PC-9 (cell line): ENCODE results near the gene ZCRB1. TPM values are rescaled to one million over a fixed set of nuclear protein-coding genes. Genes with fewer than 3 reads are reported as not detected.
A peak's percentile ranks its signal among the peaks of the same experiment; 100 is the strongest.

Experiments
- BruUV-seq: library from RNA; stranded (reverse); fragments of 400-500 nt; replicated peaks from 2 replicates; lab custom pipeline; 2021; lab: Mats Ljungman, UMichigan
- CTCF ChIA-PET: fragments of 300-600 bp; sonication (Branson Sonifier 250); formaldehyde crosslinking; loops from one replicate; lab custom pipeline; 2022; ENCODE audit warnings: antibody characterized with exemption; lab: Charles Lee
- POLR2A ChIA-PET: fragments of 300-600 bp; sonication (Branson Sonifier 250); formaldehyde crosslinking; loops from one replicate; lab custom pipeline; 2022; ENCODE audit warnings: antibody characterized with exemption; ENCODE audit not compliant: unreplicated experiment; lab: Charles Lee
- DNase-seq, 2 experiments: peaks; one replicate each; pipeline versions ENCODE4 v3.0.0 to v3.0.0-alpha.2; 2015 to 2022; ENCODE audit warnings: mixed read lengths in 1 of 2
- H2AFZ ChIP-seq: fragments of 200-600 bp; sonication (generic); 2 replicates; pipeline ENCODE4 v1.8.1; 2017; ENCODE audit warnings: antibody characterized with exemption
- H3F3A ChIP-seq: fragments of 200-600 bp; sonication (generic); 2 replicates; pipeline ENCODE4 v1.8.1; 2017; ENCODE audit warnings: antibody characterized with exemption, mild to moderate bottlenecking, low read depth; ENCODE audit not compliant: insufficient read depth
- H3K27ac ChIP-seq: fragments of 200-600 bp; sonication (generic); 2 replicates; pipeline ENCODE4 v1.6.1; 2016; ENCODE audit warnings: mixed run types
- H3K27me3 ChIP-seq: fragments of 200-600 bp; sonication (generic); 2 replicates; pipeline ENCODE4 v1.6.1; 2016; ENCODE audit warnings: low read depth, mixed run types; ENCODE audit not compliant: insufficient read depth
- H3K36me3 ChIP-seq: fragments of 200-600 bp; sonication (generic); 2 replicates; pipeline ENCODE4 v1.6.1; 2016; ENCODE audit warnings: low read depth, mixed run types
- H3K4me1 ChIP-seq: fragments of 200-600 bp; sonication (generic); replicated peaks from 2 replicates; pipeline ENCODE4 v1.6.1; 2016; ENCODE audit warnings: mixed run types; ENCODE audit not compliant: insufficient read depth
- H3K4me2 ChIP-seq: fragments of 200-600 bp; sonication (generic); 2 replicates; pipeline ENCODE4 v1.6.1; 2017; ENCODE audit warnings: mixed run types
- H3K4me3 ChIP-seq: fragments of 200-600 bp; sonication (generic); 2 replicates; pipeline ENCODE4 v1.6.1; 2016; ENCODE audit warnings: mixed run types
- H3K79me2 ChIP-seq: fragments of 200-600 bp; sonication (generic); 2 replicates; pipeline ENCODE4 v1.6.1; 2017; ENCODE audit warnings: low read depth, mixed run types
- H3K9me2 ChIP-seq: fragments of 200-600 bp; sonication (generic); 2 replicates; pipeline ENCODE4 v1.8.1; 2017; ENCODE audit warnings: mild to moderate bottlenecking; ENCODE audit not compliant: insufficient read depth
- H3K9me3 ChIP-seq: fragments of 200-600 bp; sonication (generic); 2 replicates; pipeline ENCODE4 v1.8.1; 2016; ENCODE audit warnings: low read depth; ENCODE audit not compliant: insufficient read depth
- H4K20me1 ChIP-seq: fragments of 200-600 bp; sonication (generic); 2 replicates; pipeline ENCODE4 v1.8.1; 2017; ENCODE audit not compliant: insufficient read depth
- CTCF ChIP-seq: fragments of 200-600 bp; sonication (generic); conservative IDR thresholded peaks from 2 replicates; pipeline ENCODE4 v1.6.1; 2017; ENCODE audit warnings: mixed run types, antibody characterized with exemption, mild to moderate bottlenecking, moderate library complexity
- EZH2 ChIP-seq: fragments of 200-600 bp; sonication (generic); IDR thresholded peaks from 2 replicates; pipeline ENCODE4 v1.8.0; 2017; ENCODE audit warnings: antibody characterized with exemption, low read depth
- intact Hi-C: fragments of 100-400 bp; cut with micrococcal nuclease; formaldehyde crosslinking; loops from one replicate; pipeline ENCODE4 v1.10.0; 2022; ENCODE audit not compliant: unreplicated experiment
- total RNA-seq: library from RNA; stranded (reverse); gene quantifications from 2 replicates; pipeline ENCODE4 v1.2.3, GENCODE V29; 2021

Gene ZCRB1
- total RNA-seq, 1 experiment from 2014 or later, result 69.3 TPM

- no peak overlapping the region for H3K4me2 ChIP-seq
- ChIA-PET POLR2A (no interaction called here), CTCF (interaction anchor here (0.5 kb wide), 1 partner anchor 159 kb away, joined by 9 read pairs; no protein-coding TSS in a partner anchor)
- H3K27ac ChIP-seq, result no peak overlapping the region
- DNase-seq, result no peak
- H2AFZ ChIP-seq, result no peak overlapping the region
- H3K9me3 ChIP-seq, result no peaks in the 10 kb centered on the region
- intact Hi-C loops, result no loop called here
- no TSS peak for BruUV-seq
- no peaks in the 10 kb centered on the region for H3K79me2 ChIP-seq
- no peaks in the 10 kb centered on the region for H3K27me3 ChIP-seq
- no peaks in the 10 kb centered on the region for H3K4me1 ChIP-seq
- H3K36me3 ChIP-seq, result no peaks in the 10 kb centered on the region
- H3K9me2 ChIP-seq, result no peaks in the 10 kb centered on the region
- no peaks in the 10 kb centered on the region for H4K20me1 ChIP-seq
- TF ChIP-seq EZH2 (no peak), CTCF (peak; percentile 72)
- no peak overlapping the region for H3K4me3 ChIP-seq
- no peaks in the 10 kb centered on the region for H3F3A ChIP-seq
These were observed 29.3 kb downstream of the ZCRB1 start for GRCh38 chr12:42296503-42297109.

- Histone ChIP-seq H4K20me1 (no peaks in the 10 kb centered on the region), H3K9me2 (no peaks in the 10 kb centered on the region), H3K4me1 (no peaks in the 10 kb centered on the region), H3F3A (no peaks in the 10 kb centered on the region), H3K27ac (no peak overlapping the region), H3K27me3 (no peaks in the 10 kb centered on the region), H3K4me3 (no peak overlapping the region), H2AFZ (no peak overlapping the region), H3K36me3 (no peaks in the 10 kb centered on the region), H3K9me3 (no peaks in the 10 kb centered on the region), H3K79me2 (no peaks in the 10 kb centered on the region), H3K4me2 (no peak overlapping the region)
- ChIA-PET CTCF (no interaction called here), POLR2A (no interaction called here)
- no peak for TF ChIP-seq EZH2
- TF ChIP-seq CTCF, result no peak
- no peak for DNase-seq
- BruUV-seq, result no TSS peak
- intact Hi-C loops, result no loop called here
These were observed 34.2 kb downstream of the ZCRB1 start for GRCh38 chr12:42291680-42292079.

- Histone ChIP-seq H3K27ac (no peak overlapping the region), H3K4me1 (no peaks in the 10 kb centered on the region), H3K9me3 (no peaks in the 10 kb centered on the region), H3K4me3 (no peak overlapping the region), H3K9me2 (no peaks in the 10 kb centered on the region), H3K4me2 (no peak overlapping the region), H3K36me3 (no peaks in the 10 kb centered on the region), H4K20me1 (no peaks in the 10 kb centered on the region), H3K27me3 (no peaks in the 10 kb centered on the region), H3K79me2 (no peaks in the 10 kb centered on the region), H3F3A (no peaks in the 10 kb centered on the region), H2AFZ (no peak overlapping the region)
- intact Hi-C loops, result no loop called here
- TF ChIP-seq EZH2 (no peak), CTCF (no peak)
- ChIA-PET CTCF (no interaction called here), POLR2A (no interaction called here)
- DNase-seq, result no peak
- BruUV-seq, result no TSS peak
These were observed 37.4 kb downstream of the ZCRB1 start for GRCh38 chr12:42288544-42288943.
